Activated gamma-delta T cell treated with Interleukin-2 at 50 U/mL for 16 hours (primary cell): ENCODE data around the gene VWA5B2.

Source experiments
- DNase-seq: peaks from one replicate; pipeline ENCODE4 v3.0.0-alpha.2; 2020

Gene VWA5B2

GRCh38 chr3:184229394-184230080 is at the start of gene VWA5B2:
Gene VWA5B2, plus strand, starts transcription at chr3:184229585. Its CDS starts 944 bp downstream, at chr3:184230529.
- peak; percentile 73 for DNase-seq

- no peak for DNase-seq
Observed at GRCh38 chr3:184180165-184180564, 49.2 kb upstream of the VWA5B2 start.

- DNase-seq = no peak
Observed at GRCh38 chr3:184181596-184181995, 47.8 kb upstream of the VWA5B2 start.

GRCh38 chr3:184183679-184184078 is 45.7 kb upstream of the VWA5B2 start:
- no peak for DNase-seq

- no peak for DNase-seq
Observed at GRCh38 chr3:184184546-184185230, 44.7 kb upstream of the VWA5B2 start.

GRCh38 chr3:184185461-184186183 is 43.8 kb upstream of the VWA5B2 start:
- DNase-seq = peak; percentile 99

GRCh38 chr3:184186184-184186901 is 43.0 kb upstream of the VWA5B2 start, which contains the start of gene ABCF3:
Gene ABCF3, plus strand, starts transcription at chr3:184186199. Its CDS starts 9 bp downstream, at chr3:184186208.
- no peak for DNase-seq

GRCh38 chr3:184186902-184187207 is 42.5 kb upstream of the VWA5B2 start:
- DNase-seq = no peak

GRCh38 chr3:184188080-184188479 is 41.3 kb upstream of the VWA5B2 start:
- no peak for DNase-seq

GRCh38 chr3:184189421-184189820 is 40.0 kb upstream of the VWA5B2 start:
- no peak for DNase-seq

- DNase-seq = no peak
Observed at GRCh38 chr3:184192889-184193288, 36.5 kb upstream of the VWA5B2 start.

- no peak for DNase-seq
Observed at GRCh38 chr3:184193991-184194539, 35.3 kb upstream of the VWA5B2 start.

- no peak for DNase-seq
Observed at GRCh38 chr3:184196536-184196935, 32.8 kb upstream of the VWA5B2 start.

- DNase-seq = no peak
Observed at GRCh38 chr3:184198509-184198908, 30.9 kb upstream of the VWA5B2 start.

- DNase-seq = no peak
Observed at GRCh38 chr3:184200825-184201224, 28.6 kb upstream of the VWA5B2 start.

- no peak for DNase-seq
Observed at GRCh38 chr3:184203526-184203925, 25.9 kb upstream of the VWA5B2 start.

- no peak for DNase-seq
Observed at GRCh38 chr3:184209146-184209923, 20.1 kb upstream of the VWA5B2 start.

GRCh38 chr3:184211297-184211696 is 18.1 kb upstream of the VWA5B2 start:
- no peak for DNase-seq

- DNase-seq = no peak
Observed at GRCh38 chr3:184211718-184212117, 17.7 kb upstream of the VWA5B2 start.

- no peak for DNase-seq
Observed at GRCh38 chr3:184218814-184219213, 10.6 kb upstream of the VWA5B2 start.

- DNase-seq = no peak
Observed at GRCh38 chr3:184222521-184222920, 6.9 kb upstream of the VWA5B2 start.

- no peak for DNase-seq
Observed at GRCh38 chr3:184223946-184224345, 5.4 kb upstream of the VWA5B2 start.
